DND-41 (cell line): ENCODE data around the gene COL15A1.

ENCODE experiments used
- EZH2 ChIP-seq: IDR thresholded peaks from 3 replicates; pipeline ENCODE4 v1.6.1; 2012; ENCODE audit warnings: borderline replicate concordance, low read depth, mild to moderate bottlenecking, moderate library complexity, low read length, inconsistent platforms; ENCODE audit not compliant: severe bottlenecking
- TF ChIP-seq, protein P1 (sequence below): IDR thresholded peaks from 2 replicates; pipeline ENCODE4 v1.5.1; 2012; ENCODE audit warnings: borderline replicate concordance, low read length, moderate library complexity, mild to moderate bottlenecking; ENCODE audit not compliant: poor library complexity, severe bottlenecking; ENCODE audit errors: extremely low read depth

GRCh38 chr9:98962181-98962560 lies 18.5 kb downstream of the COL15A1 start:
- TF ChIP-seq, protein P1, sequence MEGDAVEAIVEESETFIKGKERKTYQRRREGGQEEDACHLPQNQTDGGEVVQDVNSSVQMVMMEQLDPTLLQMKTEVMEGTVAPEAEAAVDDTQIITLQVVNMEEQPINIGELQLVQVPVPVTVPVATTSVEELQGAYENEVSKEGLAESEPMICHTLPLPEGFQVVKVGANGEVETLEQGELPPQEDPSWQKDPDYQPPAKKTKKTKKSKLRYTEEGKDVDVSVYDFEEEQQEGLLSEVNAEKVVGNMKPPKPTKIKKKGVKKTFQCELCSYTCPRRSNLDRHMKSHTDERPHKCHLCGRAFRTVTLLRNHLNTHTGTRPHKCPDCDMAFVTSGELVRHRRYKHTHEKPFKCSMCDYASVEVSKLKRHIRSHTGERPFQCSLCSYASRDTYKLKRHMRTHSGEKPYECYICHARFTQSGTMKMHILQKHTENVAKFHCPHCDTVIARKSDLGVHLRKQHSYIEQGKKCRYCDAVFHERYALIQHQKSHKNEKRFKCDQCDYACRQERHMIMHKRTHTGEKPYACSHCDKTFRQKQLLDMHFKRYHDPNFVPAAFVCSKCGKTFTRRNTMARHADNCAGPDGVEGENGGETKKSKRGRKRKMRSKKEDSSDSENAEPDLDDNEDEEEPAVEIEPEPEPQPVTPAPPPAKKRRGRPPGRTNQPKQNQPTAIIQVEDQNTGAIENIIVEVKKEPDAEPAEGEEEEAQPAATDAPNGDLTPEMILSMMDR: no peak
- no peak for TF ChIP-seq EZH2
